ENCODE measurements around the gene LRRC28.

Gene LRRC28

DNA sequence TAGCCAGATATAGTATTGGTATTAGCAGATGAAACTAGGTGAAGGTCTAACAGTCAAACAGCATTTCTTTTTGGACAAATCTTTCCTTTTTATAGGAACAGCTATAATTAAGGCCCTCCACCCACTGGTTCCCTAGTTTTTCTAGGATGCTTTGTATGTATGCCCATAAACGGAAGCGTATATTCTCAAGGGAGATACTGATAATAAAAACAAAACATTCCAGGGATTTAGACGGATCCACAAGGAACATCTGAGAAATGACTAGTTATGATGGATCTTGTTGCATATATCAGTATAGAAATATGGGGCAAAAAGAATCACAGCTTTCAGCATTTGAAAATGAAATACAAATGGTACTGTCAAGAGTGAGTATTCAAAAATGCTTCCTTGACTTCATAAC lies 22.5 kb downstream of the LRRC28 start:
- DNase-seq (ENCODE audit: low read depth, low spot score), result no peak
- Histone ChIP-seq H3K27me3 (ENCODE audit: control insufficient read depth, insufficient read depth, low read length) (no peaks in the 10 kb centered on the region), H3K27ac (ENCODE audit: low read length) (no peak overlapping the region), H3K4me3 (ENCODE audit: low read length) (no peak overlapping the region), H3K4me1 (ENCODE audit: control insufficient read depth, insufficient read depth, low read length) (no peaks in the 10 kb centered on the region), H3K9me3 (ENCODE audit: control insufficient read depth, insufficient read depth, low read length) (no peaks in the 10 kb centered on the region), H3K36me3 (ENCODE audit: control insufficient read depth, insufficient read depth, low read length) (no peaks in the 10 kb centered on the region)
- WGBS (ENCODE audit: insufficient coverage, insufficient read length), result no CpG with 5 or more reads among the region's 3 CpGs

DNA sequence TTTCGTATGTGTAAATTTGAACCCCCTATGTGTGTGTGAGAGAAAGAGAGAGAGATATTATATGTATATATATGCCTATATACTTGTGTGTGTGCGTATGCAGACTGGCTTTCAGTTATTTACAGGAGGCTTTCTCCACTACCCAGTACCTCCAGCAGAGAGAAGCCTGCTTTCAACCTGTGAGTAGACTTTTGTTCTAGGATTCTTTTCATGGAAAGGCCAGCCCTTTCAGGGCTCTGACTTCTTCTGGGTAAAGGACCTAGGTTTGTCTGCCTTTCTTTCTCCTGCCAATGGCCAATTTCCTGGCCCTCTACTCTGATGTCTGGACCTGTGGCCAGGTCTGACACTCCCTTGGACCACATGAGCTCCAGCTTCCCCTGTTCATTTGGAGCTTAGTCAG lies 23.8 kb downstream of the LRRC28 start:
- no peak overlapping the region for H3K4me3 ChIP-seq (ENCODE audit: low read length)
- no CpG with 5 or more reads among the region's 2 CpGs for WGBS (ENCODE audit: insufficient coverage, insufficient read length)
- DNase-seq (ENCODE audit: low read depth, low spot score), result no peak
- no peak overlapping the region for H3K27ac ChIP-seq (ENCODE audit: low read length)
- no peaks in the 10 kb centered on the region for H3K36me3 ChIP-seq (ENCODE audit: control insufficient read depth, insufficient read depth, low read length)
- no peaks in the 10 kb centered on the region for H3K9me3 ChIP-seq (ENCODE audit: control insufficient read depth, insufficient read depth, low read length)
- H3K4me1 ChIP-seq (ENCODE audit: control insufficient read depth, insufficient read depth, low read length), result no peaks in the 10 kb centered on the region
- H3K27me3 ChIP-seq (ENCODE audit: control insufficient read depth, insufficient read depth, low read length), result no peaks in the 10 kb centered on the region

DNA sequence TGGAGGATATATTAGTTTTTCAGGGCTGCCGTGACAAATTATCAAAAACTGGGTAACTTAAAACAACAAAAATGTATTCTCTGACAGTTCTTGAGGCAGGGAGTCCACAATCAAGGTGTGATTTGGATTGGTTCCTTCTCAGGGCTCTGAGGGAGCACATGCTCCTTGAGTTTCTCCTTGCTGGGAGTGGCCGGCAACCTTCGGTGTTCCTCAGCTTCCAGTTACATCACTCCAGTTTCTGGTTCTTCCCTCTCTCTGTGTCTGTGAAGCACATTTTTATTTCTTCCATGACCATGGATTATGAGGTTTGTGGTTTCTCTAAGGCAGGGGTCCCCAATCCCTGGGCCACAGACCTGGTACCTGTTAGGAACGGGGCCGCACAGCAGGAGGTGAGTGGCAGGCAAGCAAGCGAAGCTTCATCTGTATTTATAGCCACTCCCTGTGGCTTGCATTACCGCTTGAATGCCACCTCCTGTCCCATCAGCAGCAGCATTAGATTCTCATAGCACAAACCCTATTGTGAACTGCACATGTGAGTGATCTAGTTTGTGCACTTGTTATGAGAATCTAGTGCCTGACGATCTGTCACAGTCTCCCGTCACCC lies 24.3 kb downstream of the LRRC28 start:
- Histone ChIP-seq H3K4me1 (ENCODE audit: control insufficient read depth, insufficient read depth, low read length) (no peaks in the 10 kb centered on the region), H3K27ac (ENCODE audit: low read length) (no peak overlapping the region), H3K9me3 (ENCODE audit: control insufficient read depth, insufficient read depth, low read length) (no peaks in the 10 kb centered on the region), H3K36me3 (ENCODE audit: control insufficient read depth, insufficient read depth, low read length) (no peaks in the 10 kb centered on the region), H3K4me3 (ENCODE audit: low read length) (no peak overlapping the region), H3K27me3 (ENCODE audit: control insufficient read depth, insufficient read depth, low read length) (no peaks in the 10 kb centered on the region)
- WGBS (ENCODE audit: insufficient coverage, insufficient read length), result no CpG with 5 or more reads among the region's 9 CpGs
- DNase-seq (ENCODE audit: low read depth, low spot score), result no peak

DNA sequence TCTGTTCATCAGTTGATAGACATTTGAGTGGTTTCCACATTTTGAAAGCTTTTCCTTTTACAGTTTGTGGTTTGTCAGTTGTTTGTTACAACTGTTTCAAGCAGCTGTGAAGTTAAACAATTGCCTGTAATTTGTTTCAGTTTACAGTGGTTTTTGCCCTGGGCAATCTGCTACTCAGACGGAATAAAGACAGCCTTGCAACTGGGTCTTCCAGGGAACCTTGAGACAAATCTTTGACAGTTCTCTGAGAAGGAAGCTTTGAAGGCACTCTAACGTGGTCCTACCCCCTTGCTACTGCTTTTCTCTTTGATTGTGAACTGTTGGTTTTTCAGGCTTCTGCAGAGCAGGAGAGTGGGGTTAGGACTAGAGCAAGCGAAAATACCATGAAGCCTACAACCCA lies 28.0 kb downstream of the LRRC28 start:
- Histone ChIP-seq H3K4me1 (ENCODE audit: control insufficient read depth, insufficient read depth, low read length) (no peaks in the 10 kb centered on the region), H3K27me3 (ENCODE audit: control insufficient read depth, insufficient read depth, low read length) (no peaks in the 10 kb centered on the region), H3K4me3 (ENCODE audit: low read length) (no peak overlapping the region), H3K9me3 (ENCODE audit: control insufficient read depth, insufficient read depth, low read length) (no peaks in the 10 kb centered on the region), H3K27ac (ENCODE audit: low read length) (no peak overlapping the region), H3K36me3 (ENCODE audit: control insufficient read depth, insufficient read depth, low read length) (no peaks in the 10 kb centered on the region)
- no peak for DNase-seq (ENCODE audit: low read depth, low spot score)
- WGBS (ENCODE audit: insufficient coverage, insufficient read length), result no CpG with 5 or more reads among the region's 3 CpGs

DNA sequence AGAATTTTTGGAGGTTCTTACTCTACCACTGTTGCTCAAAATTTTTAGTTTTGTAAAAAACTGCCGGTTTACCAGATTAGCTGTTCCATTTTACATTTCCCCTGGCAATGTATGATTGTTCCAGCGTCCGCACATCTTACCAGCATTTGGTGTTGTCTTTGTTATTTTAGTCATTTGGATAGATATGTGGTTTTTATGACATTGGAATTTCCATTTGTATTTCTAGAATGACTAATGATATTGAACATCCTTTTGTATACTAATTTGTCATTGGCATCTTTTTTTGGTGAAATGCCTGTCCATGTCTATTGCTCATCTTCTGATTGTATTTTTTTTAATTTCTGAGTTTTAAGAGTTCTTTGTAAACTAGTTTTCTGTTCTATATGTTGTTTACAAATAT lies 28.5 kb downstream of the LRRC28 start:
- DNase-seq (ENCODE audit: low read depth, low spot score), result no peak
- no peaks in the 10 kb centered on the region for H3K27me3 ChIP-seq (ENCODE audit: control insufficient read depth, insufficient read depth, low read length)
- H3K4me1 ChIP-seq (ENCODE audit: control insufficient read depth, insufficient read depth, low read length), result no peaks in the 10 kb centered on the region
- no CpG with 5 or more reads among the region's 3 CpGs for WGBS (ENCODE audit: insufficient coverage, insufficient read length)
- H3K27ac ChIP-seq (ENCODE audit: low read length), result no peak overlapping the region
- no peaks in the 10 kb centered on the region for H3K9me3 ChIP-seq (ENCODE audit: control insufficient read depth, insufficient read depth, low read length)
- no peaks in the 10 kb centered on the region for H3K36me3 ChIP-seq (ENCODE audit: control insufficient read depth, insufficient read depth, low read length)
- H3K4me3 ChIP-seq (ENCODE audit: low read length), result no peak overlapping the region

DNA sequence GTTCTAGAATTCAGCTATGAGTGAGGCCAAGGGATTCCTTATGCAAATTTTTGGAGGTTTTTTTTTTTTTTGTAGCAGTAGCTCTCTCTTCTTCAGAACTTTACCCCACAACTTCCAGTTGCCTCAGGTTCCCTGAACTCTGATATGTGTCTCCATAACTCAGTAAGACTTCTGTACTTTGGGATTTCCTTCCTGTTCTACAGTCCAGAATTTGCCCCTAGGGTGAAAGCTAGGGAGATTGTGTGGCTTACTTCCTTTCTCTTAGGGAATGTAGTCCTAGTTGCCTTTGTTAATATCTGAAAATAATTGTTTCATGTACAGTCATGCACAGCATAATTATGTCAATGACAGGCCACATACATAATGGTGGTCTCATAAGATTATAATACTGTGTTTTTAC lies 30.8 kb downstream of the LRRC28 start:
- no peak for DNase-seq (ENCODE audit: low read depth, low spot score)
- no peak overlapping the region for H3K4me3 ChIP-seq (ENCODE audit: low read length)
- H3K9me3 ChIP-seq (ENCODE audit: control insufficient read depth, insufficient read depth, low read length), result no peaks in the 10 kb centered on the region
- H3K27me3 ChIP-seq (ENCODE audit: control insufficient read depth, insufficient read depth, low read length), result no peaks in the 10 kb centered on the region
- H3K36me3 ChIP-seq (ENCODE audit: control insufficient read depth, insufficient read depth, low read length), result no peaks in the 10 kb centered on the region
- no peaks in the 10 kb centered on the region for H3K4me1 ChIP-seq (ENCODE audit: control insufficient read depth, insufficient read depth, low read length)
- H3K27ac ChIP-seq (ENCODE audit: low read length), result no peak overlapping the region

DNA sequence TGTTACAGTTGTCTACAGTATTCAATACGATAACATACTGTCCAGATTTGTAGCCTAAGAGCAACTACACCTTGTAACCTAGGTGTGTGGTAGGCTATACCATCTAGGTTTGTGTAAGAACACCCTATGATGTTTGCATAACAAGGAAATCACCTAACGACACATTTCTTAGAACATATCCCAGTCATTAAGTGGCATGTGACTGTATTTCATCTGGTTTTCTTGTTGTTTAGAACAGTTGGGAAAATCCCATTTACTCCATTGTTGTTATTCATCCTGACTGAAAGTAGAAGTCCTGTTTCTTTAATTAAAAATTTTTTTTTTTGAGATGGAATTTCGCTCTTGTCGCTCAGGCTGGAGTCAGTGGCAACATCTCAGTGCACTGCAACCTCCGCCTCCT lies 31.3 kb downstream of the LRRC28 start:
- Histone ChIP-seq H3K4me3 (ENCODE audit: low read length) (no peak overlapping the region), H3K36me3 (ENCODE audit: control insufficient read depth, insufficient read depth, low read length) (no peaks in the 10 kb centered on the region), H3K27me3 (ENCODE audit: control insufficient read depth, insufficient read depth, low read length) (no peaks in the 10 kb centered on the region), H3K27ac (ENCODE audit: low read length) (no peak overlapping the region), H3K9me3 (ENCODE audit: control insufficient read depth, insufficient read depth, low read length) (no peaks in the 10 kb centered on the region), H3K4me1 (ENCODE audit: control insufficient read depth, insufficient read depth, low read length) (no peaks in the 10 kb centered on the region)
- DNase-seq (ENCODE audit: low read depth, low spot score), result no peak
- no CpG with 5 or more reads among the region's 5 CpGs for WGBS (ENCODE audit: insufficient coverage, insufficient read length)

DNA sequence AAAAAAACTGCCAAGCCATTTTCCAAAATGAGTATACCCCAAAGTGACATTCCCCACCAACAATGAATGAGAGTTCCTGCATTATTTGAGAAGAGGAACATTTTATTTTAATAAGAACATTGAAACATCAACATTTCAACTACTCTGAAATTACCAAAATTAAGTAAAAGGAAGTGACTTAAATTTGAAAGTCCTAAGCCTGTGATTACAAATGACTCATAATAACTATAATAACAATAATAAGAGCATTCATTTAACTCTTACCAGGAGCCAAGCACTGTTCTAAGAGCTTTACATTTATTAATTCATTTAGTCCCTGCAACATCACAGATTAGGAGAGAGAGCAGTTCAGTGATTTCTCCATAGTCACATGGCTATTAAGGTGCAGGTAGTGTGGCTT lies 32.4 kb downstream of the LRRC28 start:
- Histone ChIP-seq H3K36me3 (ENCODE audit: control insufficient read depth, insufficient read depth, low read length) (no peaks in the 10 kb centered on the region), H3K4me3 (ENCODE audit: low read length) (no peak overlapping the region), H3K27me3 (ENCODE audit: control insufficient read depth, insufficient read depth, low read length) (no peaks in the 10 kb centered on the region), H3K9me3 (ENCODE audit: control insufficient read depth, insufficient read depth, low read length) (no peaks in the 10 kb centered on the region), H3K27ac (ENCODE audit: low read length) (no peak overlapping the region), H3K4me1 (ENCODE audit: control insufficient read depth, insufficient read depth, low read length) (no peaks in the 10 kb centered on the region)
- DNase-seq (ENCODE audit: low read depth, low spot score), result no peak

DNA sequence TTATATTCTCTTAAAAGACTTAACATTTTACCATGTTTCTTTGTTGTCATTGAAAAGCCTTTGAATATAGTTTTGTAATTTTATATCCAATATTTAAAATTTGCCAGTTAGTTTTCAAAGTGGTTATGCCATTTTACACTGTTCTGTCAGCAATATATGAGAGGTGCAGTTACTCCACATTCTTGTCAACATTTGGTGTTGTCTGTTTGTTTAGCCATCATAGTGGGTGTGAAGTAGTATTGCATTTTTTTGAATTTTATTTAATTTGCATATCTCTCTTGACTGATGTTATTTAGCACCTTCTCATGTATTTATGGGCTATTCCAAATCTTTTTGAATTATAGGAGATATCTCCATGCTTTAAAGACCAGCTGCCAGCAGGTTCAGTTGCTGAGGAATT lies 40.4 kb downstream of the LRRC28 start:
- peaks cover 2% of the 10 kb centered on the region for H3K4me1 ChIP-seq (ENCODE audit: control insufficient read depth, insufficient read depth, low read length)
- no peak for DNase-seq (ENCODE audit: low read depth, low spot score)
- H3K9me3 ChIP-seq (ENCODE audit: control insufficient read depth, insufficient read depth, low read length), result no peaks in the 10 kb centered on the region
- H3K36me3 ChIP-seq (ENCODE audit: control insufficient read depth, insufficient read depth, low read length), result no peaks in the 10 kb centered on the region
- H3K27me3 ChIP-seq (ENCODE audit: control insufficient read depth, insufficient read depth, low read length), result no peaks in the 10 kb centered on the region
- no peak overlapping the region for H3K4me3 ChIP-seq (ENCODE audit: low read length)
- no peak overlapping the region for H3K27ac ChIP-seq (ENCODE audit: low read length)

DNA sequence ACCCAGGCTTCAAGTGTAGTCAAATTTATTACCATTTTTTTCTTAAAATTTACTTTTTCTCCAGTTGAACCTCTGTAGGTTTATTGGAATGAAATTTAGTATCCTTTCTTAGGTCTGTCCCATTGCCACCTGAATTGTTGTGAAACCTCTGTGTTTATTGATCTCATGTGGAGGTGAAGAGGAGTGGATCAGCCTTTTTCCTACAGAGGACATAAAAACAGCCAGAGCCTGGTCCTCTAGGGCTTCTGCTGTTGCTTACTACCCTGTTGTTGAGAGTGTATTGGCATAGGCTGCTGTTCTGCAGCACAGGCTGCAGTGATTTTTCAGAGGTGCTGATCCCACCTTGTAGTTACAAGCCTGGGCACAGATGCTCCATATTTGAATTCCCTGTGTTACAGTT lies 44.6 kb downstream of the LRRC28 start:
- H3K9me3 ChIP-seq (ENCODE audit: control insufficient read depth, insufficient read depth, low read length), result no peaks in the 10 kb centered on the region
- H3K27ac ChIP-seq (ENCODE audit: low read length), result no peak overlapping the region
- DNase-seq (ENCODE audit: low read depth, low spot score), result no peak
- no peak overlapping the region for H3K4me3 ChIP-seq (ENCODE audit: low read length)
- no peaks in the 10 kb centered on the region for H3K36me3 ChIP-seq (ENCODE audit: control insufficient read depth, insufficient read depth, low read length)
- H3K27me3 ChIP-seq (ENCODE audit: control insufficient read depth, insufficient read depth, low read length), result no peaks in the 10 kb centered on the region
- peaks cover 2% of the 10 kb centered on the region for H3K4me1 ChIP-seq (ENCODE audit: control insufficient read depth, insufficient read depth, low read length)

DNA sequence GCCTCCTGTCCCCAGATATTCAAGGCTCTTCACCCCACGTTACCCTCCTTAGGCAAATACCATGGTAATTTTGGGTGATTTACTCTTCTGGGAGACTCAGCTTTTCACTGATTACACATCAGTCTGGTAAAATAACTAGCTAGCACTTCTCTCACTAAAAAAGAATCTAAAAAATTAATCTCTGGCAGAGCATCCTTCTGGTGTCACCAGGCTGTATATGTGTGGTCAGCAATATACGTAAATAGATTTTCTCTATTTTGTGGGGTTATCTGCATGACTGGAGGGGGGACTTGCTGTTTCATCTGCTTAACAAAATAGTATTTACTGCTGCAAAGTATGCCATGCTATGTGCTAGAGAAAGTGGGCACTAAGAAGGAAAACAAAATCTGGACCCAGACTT lies 45.1 kb downstream of the LRRC28 start:
- Histone ChIP-seq H3K27ac (ENCODE audit: low read length) (no peak overlapping the region), H3K27me3 (ENCODE audit: control insufficient read depth, insufficient read depth, low read length) (no peaks in the 10 kb centered on the region), H3K9me3 (ENCODE audit: control insufficient read depth, insufficient read depth, low read length) (no peaks in the 10 kb centered on the region), H3K4me1 (ENCODE audit: control insufficient read depth, insufficient read depth, low read length) (peaks cover 2% of the 10 kb centered on the region), H3K4me3 (ENCODE audit: low read length) (no peak overlapping the region), H3K36me3 (ENCODE audit: control insufficient read depth, insufficient read depth, low read length) (no peaks in the 10 kb centered on the region)
- DNase-seq (ENCODE audit: low read depth, low spot score), result no peak
- no CpG with 5 or more reads among the region's 2 CpGs for WGBS (ENCODE audit: insufficient coverage, insufficient read length)

All from iPS DF 6.9 (cell line).